ENCODE data around the gene BCAN.

BCAN gene

GRCh38 chr1:156662800-156663055 lies 20.8 kb downstream of the BCAN start:
- no peak for DNase-seq (ENCODE audit: low read depth)

DNA sequence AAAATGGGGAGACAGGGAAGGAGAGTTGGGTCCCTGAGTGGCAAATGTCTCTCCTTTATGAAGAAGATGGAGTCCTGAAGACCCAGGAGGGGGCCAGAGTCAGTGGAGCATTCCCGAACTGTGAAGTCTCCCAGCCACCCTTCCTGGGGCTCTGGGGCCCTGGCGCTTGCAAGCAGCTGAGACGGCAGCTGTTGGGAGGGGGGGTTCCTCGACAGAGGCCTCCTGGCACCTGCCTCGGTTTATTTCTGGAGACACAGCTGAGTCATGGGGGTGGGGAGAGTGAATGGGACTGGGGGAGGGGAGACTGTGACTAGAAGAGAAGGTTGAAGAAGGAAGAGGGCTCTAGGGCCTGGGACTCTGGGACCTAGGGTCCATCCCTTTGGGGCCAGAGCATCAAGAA lies 21.3 kb downstream of the BCAN start:
- no peak for DNase-seq (ENCODE audit: low read depth)

- no peak for DNase-seq (ENCODE audit: low read depth)
Observed at GRCh38 chr1:156664046-156664766, 22.3 kb downstream of the BCAN start.

DNA sequence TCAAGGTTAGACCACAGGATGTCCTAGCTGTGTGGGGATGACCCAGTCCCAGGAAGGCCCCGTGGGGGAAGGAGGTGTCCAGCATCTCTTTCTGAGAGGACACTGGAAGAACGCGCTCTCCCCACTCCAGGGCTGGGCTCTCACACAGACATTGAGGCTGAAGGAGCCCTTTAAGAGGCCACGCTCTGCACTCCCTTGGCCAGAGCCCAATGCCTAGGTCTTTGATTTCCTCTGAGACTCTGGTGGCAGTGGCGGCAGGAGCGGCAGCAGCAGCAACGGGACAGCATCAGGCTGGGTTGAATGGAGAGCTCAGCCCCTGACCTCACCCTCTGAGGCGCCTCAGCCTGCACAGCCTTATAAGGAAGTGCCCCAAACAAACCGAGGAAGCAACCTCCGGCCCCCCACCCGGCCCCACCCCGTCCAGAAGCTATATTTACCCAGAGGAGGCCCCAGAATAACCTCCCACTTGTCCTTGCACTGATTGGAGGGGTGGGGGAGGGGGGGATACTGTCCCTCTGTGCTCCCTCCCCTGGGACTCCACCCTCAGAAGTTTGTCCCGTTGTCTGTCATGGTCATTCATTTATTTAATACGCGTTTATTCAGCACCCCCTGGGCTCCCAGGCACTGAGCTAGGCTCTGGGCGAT lies 23.0 kb downstream of the BCAN start:
- no peak for DNase-seq (ENCODE audit: low read depth)

- DNase-seq (ENCODE audit: low read depth): no peak
Observed at GRCh38 chr1:156665539-156665938, 23.6 kb downstream of the BCAN start.

DNA sequence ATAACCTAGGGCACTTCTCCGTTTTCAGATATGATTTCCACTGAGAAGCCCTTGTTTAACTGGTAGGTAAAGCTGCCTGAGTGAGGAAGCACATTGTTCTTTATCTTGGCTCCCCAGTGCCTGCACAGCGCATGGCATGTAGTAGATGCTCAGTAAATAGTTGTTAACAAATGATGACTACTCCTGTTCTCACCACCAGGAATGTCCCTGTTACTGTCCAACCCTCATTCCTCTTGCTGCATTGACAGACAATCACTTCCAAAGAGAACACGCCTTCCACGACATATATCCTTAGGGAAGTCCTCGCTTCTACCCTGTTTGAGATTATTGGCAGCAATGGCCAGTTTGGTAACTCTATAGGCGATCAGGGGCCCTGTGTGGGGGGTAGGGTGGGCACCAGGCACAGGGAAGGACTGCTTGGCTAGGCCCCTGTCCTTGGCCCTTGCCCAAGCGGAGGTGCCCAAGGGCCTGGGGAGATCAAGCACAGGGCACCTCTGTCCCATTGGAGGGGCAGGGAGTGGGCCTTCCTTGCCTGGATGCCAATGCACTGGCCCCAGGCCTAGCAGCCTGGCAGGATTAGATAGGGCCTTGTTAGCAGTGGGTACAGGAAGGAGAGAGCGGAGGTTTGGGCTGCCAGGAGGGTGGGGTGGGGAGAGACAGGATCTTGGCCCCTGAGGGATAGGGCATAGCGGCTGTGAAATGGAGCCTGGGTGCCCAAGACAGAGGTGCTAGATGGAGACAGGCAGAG lies 25.1 kb downstream of the BCAN start:
- DNase-seq (ENCODE audit: low read depth): no peak

GRCh38 chr1:156667610-156667967 lies 25.7 kb downstream of the BCAN start:
- no peak for DNase-seq (ENCODE audit: low read depth)

- DNase-seq (ENCODE audit: low read depth): no peak
Observed at GRCh38 chr1:156667968-156668709, 26.2 kb downstream of the BCAN start.

- no peak for DNase-seq (ENCODE audit: low read depth)
Observed at GRCh38 chr1:156668801-156669637, 27.1 kb downstream of the BCAN start.

DNA sequence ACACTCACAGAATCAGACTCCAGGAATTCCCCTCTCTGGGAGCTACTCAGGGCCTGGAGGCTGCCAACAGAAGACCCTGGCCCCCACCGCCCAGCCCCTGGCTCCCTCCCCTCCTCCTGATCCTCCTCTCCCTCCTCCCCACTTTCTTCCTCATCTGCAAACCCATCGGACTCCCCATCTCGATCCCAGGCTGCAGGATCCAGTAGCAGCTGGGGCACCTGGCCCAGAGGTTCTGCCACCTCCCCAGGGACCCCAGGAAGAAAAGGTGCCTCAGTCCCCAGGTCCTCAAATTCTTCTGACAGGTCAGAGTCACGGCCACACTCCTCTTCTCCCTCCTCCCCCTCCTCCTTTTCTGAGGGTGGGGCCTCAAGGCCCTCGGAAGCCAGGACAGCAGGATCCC lies 27.9 kb downstream of the BCAN start:
- no peak for DNase-seq (ENCODE audit: low read depth)

DNA sequence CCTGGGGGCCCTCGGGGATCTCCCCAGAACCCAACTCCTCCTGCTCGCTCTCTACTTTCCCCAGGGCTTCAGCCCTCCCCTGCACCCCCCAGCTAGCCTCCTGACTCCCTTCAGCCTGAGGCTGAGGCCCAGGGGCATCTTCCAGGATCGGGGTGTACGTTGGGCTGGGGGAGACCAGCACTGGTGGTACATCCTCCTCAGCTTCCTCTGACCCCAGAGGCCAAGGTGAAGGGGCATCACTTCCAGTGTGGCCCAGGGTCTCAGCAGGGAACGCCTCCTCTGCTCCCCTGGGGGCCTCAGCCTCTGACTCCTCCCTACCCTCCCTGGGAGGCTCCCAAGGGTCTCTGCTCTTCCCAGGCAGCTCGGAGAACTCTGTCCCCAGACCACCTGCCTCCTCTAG lies 28.4 kb downstream of the BCAN start:
- DNase-seq (ENCODE audit: low read depth): no peak

DNA sequence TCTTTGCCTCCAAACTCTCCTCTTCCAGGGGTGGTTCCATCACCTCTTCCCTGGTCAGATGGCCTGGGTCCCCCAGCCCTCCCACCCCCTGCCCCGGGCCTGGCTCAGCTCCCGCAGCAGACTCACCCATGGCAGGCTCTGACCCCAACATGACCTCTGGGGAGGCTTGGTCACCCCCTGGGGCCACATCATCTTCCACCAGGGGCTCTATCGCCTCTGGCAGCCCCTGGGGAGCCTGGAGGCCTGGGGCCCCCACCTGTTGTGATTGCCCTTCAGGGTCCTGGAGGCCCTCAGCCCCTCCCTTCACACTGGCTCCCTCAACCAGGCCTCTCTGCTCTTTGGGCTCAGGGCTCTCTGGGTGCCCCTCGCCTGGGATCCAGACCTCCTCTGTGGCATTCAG lies 28.9 kb downstream of the BCAN start:
- DNase-seq (ENCODE audit: low read depth): no peak

DNA sequence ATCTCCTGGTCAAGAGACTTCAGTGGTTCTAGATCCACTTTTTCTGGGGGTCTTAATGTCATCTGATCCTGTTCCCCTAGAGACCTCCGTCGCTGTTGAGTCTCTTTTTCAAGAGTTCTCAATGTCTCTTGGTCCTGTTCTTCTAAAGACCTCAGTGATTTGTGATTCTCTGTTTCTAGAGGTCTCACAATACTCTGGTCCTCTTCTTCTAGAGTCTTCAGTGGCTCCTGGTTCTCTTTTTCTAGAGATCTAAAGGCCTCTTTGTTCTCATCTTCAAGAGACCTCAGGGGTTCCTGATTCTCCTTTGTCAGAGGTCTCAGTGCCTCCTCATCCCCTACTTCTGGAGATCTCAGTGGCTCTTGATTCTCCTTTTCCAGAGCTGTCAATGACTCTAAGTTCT lies 29.9 kb downstream of the BCAN start:
- no peak for DNase-seq (ENCODE audit: low read depth)

DNA sequence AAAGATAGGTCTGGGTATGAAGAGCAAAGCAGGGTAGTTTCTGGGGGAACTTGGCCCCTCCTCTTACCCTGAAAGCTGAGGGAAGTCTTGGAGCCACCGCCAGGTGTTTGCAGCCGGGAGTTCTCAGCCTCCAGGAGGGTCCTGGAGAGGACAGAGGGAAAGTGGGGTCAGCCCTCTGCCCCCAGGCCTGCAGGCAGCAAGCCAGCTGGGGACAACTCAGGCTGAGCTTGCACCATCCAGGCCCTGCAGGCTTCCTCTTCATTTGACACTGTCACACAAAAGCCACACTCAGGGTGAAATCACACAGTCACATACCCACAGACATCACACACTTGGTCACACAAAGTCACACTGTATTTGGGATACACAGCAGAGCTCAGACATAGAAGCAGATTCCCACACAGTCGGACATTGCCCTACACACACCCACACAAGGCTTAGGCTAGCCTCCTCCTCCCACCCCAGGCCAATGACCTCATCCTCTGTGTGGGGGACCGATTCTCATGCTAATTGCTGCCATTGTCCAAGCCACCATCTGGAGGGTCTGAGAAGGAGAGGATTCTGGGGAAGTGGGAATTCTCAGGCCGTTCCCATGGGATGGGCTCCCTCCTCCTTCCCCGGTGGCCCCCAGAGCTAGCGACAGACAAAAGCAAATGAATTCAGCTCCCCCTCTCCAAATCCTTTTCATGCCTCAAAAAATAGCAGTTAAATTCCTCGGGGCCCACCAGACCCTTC lies 31.6 kb downstream of the BCAN start:
- DNase-seq (ENCODE audit: low read depth): no peak

DNA sequence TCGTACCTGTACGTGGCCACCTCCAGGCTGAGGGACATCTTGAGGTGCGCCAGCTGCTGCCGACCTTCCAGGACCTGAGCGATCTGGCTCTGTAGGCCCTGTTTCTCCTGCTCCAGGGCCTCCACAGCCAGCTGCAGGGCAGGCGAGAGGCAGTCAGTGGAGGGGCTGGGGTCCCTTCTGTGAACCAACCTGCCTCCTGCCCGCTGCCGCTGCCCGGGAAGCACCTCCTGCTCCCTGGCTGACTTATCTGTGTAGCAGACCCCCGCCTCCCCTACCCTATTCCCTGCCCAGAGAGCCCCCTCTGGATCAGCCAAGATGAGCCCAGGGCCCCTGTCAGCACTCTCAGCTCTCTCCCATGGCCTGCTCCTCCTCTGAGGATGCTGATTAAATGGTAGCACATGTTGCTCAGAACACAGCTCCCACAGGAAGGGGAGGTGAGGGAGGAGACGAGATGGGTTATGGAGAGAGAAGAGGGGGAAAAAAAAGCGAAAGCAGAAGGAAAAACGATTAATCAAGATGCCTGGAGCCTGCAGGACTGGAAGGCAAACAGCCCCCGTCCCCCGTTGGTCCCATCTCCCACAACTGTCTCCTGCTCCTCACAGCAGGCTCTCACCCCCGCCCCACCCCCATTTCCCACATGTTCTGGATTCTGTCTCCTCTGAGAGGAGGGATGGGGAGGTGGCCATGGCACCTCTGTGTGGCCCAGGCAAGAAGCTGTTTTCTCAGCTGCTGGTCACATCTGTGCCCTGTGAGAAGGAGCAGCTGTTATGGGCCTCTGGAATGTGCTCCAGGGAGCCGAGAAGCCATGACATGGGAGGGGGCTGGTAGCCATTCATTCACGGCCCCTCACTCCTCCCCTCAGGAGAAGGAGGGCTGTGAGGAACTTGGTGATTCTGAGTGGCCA lies 33.5 kb downstream of the BCAN start:
- DNase-seq (ENCODE audit: low read depth): no peak

DNA sequence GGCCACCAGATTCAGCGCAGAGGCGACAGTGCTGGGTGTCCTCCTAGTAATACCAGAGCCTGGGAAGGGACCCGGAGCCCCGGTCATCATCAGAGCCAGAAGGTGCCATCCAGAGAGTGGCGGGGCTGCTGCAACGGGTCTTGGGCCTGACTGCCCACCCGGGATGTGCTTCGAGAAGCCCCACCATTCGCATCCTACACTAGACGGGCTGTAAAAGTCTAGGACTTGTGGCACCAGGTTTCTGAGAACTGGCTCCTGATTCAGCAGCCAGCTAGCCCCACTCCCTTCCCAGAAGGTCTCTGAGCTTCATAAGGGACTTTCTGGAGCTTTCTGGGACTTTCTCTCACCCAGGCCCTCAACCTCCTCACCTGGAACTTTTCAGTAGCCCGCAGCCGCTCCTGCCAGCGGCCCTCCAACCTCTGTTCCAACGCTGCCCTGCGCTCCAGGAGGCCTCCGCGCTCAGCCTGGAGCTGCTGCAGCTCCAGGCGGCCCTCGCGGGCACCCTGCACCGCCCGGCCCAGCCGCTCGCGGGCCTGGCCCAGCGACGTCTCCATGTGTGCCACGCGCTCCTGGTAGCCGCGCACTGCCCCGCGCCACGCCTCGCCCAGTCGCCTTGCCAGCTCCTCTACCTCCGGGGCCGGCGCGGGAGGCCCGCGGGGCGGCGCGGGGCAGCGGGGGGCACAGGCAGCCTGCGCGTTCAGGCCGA lies 34.4 kb downstream of the BCAN start:
- DNase-seq (ENCODE audit: low read depth): no peak

- no peak for DNase-seq (ENCODE audit: low read depth)
Observed at GRCh38 chr1:156676820-156677615, 35.1 kb downstream of the BCAN start, which contains the start of gene NES. Gene NES, minus strand, starts transcription at chr1:156677407. Its CDS starts 143 bp downstream, at chr1:156677264.
